NCI-H2081 (cell line): ENCODE results near the gene NRG3.
A peak's percentile ranks its signal among the peaks of the same experiment; 100 is the strongest.

ENCODE experiments used
- DNase-seq, 2 experiments: peaks; one replicate each; lab custom pipeline; 2025; lab: John Stamatoyannopoulos, UW

The NRG3 gene

DNA sequence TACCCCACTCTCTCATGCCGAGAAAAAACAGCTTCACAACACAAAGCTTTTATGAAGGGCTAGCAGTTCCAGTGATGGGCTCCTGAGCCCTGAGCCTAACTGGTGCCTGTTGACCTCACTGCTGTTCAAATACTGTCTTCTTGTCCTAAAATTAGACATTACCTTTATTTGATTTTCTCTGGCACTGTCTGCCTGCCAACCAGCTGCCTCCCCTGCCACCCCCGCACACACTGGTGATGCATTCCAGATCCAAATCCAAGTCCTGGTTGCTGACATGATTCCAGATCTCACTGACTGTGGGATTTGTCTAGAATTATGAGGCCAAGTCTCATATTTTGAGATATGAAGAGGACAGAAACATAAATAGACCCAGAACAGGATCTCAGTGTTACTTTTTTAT is 816.2 kb downstream of the NRG3 start:
- DNase-seq: no peak

DNA sequence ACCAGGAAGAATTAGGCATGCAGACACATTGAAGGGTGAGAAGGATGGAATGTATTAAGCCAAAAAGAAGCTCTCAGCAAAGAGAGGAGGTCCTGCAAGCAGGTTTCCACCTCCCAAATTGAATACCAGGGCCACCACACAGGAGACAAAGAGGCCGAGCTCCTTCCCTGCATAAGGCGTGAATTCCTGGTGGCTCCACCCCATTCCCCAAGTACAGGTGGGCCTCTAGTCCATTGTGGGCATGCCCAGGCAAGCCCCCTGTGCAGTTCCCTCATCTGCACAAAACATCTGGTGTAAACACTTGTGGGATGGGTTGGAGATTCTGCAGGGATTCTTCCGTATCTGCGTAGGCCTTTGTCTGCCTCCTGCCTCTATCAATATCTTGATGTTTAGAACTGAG is 817.5 kb downstream of the NRG3 start:
- no peak for DNase-seq

DNA sequence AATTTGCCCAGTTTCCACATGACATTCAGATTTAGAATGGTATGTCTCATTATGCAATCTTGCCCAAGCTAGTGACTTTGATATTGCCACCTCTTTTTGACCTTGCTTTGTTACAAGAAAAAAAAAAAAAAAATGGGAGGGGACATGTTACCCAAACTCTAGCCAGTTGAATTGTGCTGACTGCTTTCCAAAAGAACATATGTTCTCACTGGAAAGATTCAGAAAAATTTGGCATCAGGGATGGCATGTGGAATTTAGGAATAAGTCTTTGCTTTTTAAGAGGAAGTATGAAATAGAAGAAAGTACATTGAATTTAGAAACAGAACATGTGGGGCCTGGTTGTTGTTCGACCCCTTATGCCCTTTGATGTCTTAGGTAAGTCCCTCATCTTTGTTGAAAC is 846.8 kb downstream of the NRG3 start:
- no peak for DNase-seq

DNA sequence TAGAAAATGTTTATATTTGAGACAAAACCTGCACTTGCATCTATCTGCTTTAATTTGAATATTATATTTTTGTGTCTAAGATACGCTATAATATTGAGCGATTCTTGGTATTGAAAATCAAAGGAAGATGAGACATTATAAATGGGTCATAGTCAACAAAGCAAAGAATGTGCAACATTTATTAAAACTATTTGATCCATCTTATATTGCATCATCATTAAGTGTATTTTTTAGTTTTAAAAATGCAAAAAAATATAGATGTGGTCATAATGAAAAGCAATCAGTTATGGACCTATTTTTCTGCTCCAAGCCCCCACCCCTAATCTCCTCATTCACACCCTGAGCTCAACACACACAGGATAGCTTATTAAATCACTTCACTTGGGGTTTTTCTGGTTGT is 847.3 kb downstream of the NRG3 start:
- DNase-seq: no peak

DNA sequence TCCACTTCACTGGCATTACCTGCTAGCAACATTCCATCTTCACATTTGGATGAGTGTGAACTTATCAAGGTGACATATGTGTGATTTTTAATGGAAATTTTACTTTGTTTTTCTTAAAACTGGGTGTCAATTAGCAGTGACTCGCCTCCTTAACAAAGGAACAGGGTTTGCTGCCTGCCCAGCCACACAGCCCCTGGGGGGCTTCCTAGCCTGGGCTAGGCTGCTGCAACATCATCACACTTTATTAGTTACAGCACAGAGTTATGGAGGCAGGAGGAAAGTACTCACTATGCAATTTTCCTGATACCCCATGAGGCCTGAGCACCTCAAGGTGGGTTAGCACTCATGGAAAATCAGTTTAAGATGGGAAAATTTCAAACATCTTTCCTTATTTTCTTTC is 861.3 kb downstream of the NRG3 start:
- no peak for DNase-seq

DNA sequence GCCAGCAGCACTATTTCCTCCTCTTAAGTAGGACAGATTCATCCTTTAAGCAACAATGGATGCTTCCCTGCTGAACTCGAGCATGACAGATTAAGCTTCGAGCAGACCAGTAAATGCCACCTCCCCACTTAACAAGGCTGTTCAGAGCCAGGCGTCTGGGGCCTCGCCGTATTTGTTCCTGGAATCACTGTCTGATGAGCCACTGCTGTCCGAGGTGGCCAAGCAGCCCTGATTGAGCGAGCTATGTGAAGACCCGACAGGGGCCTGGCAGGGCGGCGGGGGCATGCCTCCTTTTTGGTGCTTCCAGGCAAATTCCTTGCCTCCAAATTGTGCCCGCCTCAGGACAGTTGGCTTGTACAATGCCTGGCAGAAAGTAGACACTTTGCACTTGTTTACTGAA is 862.6 kb downstream of the NRG3 start:
- no peak for DNase-seq

DNA sequence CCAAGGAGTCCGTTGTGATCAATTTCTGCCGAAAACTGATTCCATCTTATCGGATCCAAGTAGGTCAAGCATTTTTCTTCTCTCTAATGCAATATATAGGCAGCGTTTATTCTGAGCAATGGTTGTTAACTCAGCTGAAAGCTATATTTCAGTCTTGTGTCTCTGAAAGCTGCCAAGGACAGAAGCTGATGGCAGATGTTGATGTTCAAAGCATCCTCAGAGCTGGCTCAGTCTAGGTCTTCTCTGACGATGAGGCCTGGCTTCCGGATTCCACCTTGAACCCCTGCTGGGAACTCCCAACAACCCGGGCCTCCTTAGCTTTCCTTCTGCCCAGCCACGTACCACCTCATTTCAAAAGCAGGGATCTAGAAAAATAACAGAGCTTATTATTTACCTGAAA is 863.6 kb downstream of the NRG3 start:
- no peak for DNase-seq

DNA sequence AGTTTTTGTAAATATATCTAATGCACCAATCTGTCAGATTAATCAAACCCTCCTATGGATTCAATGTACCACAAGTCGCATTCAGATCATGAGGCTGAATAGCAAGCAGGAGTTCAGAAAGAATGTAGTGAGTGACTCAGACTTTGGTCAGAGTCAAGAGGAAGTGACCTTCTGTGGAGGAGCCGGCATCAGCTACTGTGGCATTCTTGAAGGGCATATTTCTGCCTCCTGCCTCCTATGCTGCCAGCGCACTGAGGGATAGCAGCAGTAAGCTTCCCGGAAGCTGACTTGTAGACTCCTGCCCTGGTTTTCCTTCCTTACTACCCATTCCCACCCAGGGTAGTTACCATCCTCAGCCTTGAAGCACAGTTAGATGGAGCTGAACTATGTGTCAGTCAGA is 867.5 kb downstream of the NRG3 start:
- no peak for DNase-seq

DNA sequence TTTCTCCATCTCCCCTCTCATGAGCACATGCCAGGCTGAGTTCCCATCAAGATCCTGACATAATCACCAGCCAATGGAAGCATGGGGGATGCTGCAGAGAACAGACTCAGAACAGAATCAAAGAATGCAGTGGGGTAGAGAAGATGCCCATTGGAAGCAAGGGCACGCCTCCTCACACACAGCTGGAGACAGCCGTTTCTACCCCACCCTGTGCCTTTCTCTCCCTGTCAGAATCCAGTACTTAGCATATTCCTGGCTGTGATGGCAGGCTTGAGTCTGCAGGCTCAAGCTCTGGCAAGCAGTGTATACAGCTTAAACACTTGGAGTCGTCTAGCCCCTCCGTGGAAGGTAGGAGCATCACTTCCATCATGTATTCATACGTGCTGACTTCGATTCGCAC is 867.9 kb downstream of the NRG3 start:
- no peak for DNase-seq

DNA sequence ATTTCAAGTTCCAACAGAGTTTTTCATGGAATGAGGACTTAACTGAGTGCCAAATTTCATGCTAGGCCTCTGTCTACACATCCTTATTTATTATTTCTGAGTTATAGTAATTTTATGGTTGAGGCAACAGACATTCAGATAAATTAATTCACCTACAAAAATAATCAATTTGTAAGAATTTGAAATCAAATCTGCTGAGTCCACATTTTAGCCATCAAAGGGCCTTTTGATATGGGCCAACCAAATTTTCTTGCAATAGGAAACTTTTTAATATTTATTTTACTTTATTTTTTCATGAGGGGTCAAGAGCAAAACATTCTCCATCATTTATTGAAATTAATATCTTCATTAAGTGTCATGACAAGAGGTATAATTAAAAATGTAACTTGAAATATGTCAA is 875.5 kb downstream of the NRG3 start:
- no peak for DNase-seq

DNA sequence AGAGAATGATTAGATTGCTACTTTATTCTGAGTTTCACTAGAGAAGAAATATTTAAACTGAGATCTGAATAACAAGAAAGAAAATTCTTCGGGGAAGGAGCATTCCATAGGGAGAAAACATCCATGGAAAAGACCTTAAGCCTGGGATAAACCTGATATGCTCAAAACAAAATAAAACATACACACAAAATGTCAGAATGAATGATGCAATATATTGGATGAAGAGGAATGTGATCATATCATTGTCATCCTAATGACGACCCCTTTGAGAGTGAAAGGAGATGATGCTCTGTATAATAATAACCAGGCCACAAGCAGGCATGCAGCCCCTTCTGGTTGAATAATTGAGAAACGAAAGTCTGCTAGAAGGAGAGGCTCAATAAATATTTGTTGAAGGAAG is 882.4 kb downstream of the NRG3 start:
- no peak for DNase-seq

DNA sequence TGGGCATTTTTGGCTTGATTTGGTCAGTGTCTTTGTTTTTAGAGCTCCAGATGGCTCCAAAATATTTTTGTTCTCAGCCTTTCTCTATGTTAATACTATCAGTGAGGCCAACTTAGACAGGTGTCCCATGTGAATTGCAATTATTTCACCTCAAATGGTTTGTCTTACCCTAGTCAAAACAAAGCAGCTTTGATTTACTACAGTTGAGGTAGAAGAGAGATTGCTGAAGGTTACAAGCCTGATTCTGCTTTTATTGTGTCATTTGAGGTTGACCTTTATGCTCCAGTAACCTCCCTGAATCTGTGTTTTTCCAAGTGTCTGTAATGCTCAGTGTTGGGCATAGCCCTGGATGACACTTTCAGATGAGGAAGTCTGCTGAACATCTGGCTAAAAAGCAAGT is 882.9 kb downstream of the NRG3 start:
- DNase-seq: no peak

DNA sequence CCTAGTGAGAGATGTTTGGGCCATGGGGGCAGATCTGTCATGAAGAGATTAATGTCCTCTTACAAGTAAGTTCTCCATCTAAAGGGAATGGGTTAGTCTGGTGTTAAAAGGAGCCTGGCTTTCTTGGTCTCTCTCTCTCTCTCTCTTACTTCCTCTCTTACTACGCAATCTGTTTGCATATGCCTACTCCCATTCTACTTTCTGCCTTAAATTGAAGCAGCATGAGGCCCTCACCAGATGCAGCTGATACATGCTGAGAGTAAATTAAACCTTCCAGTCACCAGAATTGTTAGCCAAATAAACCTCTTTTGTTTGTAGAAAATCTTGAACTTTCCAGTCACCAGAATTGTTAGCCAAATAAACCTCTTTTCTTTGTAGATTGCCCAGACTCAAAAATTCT is 884.1 kb downstream of the NRG3 start:
- peak; percentile 3 to 62 for DNase-seq

DNA sequence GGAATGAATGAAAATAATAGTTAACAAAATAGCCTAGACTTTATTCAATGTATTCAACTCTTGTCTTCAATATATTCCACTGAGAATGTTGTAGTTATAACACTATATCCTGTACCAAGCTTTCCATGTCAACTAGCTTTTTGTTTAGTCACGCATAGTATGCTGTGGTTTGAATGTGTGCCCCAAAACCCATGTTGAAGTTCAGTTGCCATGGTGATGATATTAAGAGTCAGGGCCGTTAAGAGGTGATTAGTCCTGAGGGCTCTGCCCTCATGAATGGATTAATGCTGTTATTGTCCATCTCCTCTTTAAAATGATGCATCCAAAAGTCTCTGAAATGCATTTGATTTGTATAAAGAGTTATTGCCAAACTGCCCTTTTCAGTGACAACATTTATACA is 887.6 kb downstream of the NRG3 start:
- no peak for DNase-seq

DNA sequence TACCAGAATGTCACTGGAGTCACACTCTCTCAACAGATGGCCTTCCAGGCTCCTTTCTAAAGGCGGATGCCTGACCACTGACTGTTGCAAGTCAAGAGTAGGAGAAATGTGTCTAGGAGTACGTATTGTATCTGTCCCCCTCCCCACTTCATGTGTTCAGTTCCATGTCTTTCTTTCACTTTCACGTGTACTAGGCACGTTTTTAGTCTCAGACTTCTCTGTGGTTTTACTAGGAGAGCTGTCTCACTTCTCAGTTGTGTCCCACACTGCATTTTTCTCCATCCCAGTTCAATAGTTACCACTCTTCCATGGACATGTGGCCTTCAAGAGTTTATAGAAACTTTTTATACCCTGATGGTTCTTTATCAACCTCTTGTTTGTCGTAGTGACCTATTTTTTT is 893.0 kb downstream of the NRG3 start:
- no peak for DNase-seq

DNA sequence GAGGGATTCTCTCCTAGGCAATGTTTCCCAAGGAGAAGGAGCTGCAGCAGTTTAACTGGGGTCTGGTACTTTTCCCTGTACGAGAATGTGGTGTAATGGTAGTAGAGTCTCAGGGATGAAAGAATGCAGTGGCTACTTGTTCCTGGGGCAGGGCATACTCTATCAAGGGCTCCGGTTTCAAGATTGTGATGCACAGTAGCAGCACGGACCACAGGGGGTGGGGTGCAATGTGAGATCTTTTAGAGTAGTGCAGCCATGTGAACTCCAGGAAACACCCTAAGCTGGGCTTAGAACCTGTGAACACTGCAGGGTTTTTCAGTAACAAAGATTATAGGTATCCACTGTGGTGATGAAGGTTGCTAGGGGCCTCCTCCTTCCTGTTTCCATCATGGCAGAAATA is 903.9 kb downstream of the NRG3 start:
- DNase-seq: no peak

DNA sequence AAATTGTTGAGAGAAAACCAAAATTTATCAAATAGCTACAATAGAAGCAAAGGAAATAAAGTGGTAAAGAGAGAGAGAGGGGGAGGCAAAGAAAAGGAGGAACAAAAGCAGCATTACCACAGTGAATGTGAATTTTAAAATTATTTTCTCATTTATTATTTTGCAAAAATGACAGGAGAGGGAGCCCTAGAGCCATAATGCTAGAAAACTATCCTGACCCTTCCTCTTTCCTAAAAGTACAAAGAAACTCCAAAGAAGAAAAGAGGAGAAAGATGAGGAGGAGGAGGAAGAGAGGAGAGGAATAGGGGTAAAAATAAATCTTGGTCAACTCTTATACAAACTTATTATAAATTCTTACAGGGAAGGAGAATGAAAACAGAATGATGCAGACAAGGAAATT is 921.5 kb downstream of the NRG3 start:
- no peak for DNase-seq

DNA sequence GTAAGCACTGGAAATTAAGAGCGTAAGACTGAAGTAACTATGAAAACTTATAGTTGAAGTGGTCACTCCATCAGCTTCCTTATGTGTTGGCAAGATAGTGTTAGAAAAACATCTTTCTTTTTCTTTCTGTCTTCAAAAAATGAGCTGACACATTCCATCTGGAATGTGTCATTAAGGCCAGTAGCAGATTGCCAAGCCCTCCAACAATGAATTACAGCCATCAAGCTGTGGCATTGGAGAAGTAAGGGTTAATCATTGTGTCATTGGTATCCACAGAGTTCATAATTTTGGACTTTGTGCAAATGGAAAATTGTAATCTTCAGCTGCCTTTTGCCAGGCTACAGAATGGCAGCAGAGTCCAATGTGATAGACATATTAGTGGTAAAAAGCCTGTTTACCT is 926.3 kb downstream of the NRG3 start:
- DNase-seq: no peak

DNA sequence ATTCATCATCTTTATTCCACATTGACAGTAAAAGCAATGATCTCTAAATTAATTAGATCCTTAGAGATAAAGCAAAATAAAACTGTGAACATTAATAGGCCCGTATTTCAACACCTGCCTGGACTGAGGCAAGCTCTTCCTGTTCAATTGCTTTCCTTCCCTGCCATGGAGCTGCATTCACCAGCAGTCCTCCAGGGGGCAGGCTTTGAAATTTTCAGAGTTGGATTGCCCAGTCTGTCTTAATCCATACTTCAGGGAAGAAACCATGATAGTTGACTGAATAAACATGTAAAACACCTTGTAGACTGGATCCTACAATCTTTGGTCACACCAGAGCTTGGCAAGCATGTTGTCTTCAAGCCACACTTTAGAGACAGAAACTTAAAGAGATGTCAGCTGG is 936.6 kb downstream of the NRG3 start:
- peak in 1 of 2 experiments; percentile 1 for DNase-seq

DNA sequence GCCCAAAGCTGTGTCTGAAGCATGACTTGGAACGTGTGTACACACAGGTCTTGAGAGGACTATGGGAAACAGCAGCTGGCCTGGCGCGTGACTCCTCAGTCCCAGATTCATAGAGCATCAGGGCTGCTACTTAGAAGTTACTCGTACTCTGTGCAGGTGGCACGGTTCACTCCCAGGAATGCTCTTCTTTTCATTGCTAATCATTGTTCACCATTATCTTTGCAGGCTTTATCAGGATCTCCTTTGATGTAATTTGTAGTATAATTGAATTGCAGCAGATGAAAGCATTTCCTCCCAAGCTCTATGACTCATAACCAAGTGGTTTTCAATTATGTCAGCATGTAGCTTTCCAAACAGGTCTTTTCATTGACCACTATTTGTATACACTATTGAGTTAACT is 938.9 kb downstream of the NRG3 start:
- DNase-seq: peak in 1 of 2 experiments; percentile 18

DNA sequence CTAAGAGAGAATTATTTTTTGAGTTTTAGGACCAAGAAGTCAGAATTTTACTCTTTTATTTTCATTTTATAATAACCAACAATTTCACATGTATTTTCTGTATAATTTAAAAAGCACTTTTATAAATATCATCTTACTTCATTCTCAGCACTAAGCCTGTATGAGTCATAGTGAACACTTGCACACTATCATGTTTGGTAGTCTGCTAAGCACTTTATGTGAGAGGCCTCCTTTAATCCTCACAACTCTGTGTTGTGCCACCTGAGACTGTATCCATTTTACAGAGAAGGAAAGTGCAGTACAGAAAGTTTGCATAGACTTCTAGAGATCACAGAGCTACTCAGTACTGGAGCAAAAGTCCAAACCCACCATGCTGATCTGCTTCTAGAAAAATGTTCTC is 939.6 kb downstream of the NRG3 start:
- DNase-seq: no peak

DNA sequence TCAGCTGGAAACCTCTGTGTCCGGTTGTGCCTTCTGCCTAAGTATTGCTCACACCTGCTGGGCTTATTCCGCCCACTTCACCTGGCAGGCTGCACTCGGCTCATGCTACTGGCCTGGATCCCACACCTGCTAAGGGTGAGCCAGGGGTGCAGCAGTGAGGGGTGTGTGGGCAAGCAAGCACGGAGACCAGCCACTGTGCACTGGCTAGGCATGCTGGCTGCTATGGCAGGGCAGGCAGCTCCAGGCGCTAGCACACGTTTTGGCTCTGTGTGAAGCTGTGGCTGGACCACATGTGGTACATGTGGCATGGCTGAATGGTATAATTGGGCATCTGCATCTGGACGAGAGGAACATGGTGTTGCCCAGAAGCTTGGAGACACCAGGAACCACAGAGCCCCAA is 940.7 kb downstream of the NRG3 start:
- no peak for DNase-seq

DNA sequence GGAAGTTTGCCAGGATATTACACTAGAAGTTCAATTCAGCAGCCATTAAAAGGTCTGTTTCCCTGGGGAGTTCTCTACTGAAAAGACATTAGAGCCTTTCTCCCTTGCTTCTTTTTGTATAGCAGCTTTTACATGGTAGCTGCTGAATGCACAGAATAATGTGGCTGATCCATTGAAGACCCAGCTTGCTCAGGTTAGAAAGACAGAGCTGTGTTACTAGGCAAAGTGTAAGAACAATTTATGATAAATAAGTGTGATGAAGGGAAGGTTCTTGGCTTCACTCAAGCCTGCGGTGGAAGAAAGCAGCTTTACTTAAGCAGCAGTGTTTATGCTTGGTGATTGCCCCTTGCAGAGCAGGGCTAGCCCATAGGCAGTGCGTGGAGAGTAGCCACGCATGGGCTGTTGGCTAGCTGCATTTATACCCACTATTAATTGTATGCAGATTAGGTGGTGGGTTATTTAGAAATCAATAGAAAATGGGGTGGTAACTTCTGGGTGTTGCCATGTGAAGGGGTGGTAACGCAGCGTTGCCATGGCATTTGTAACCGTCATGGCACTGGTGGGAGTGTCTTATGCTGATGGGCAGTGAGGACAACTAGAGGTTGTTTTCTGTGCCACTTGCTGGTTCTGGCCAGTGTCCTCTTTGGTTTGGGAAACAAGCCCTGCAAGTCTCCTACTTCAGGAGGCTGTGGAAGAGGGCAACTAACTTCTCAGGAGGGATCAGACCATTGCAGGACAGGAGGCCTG is 942.9 kb downstream of the NRG3 start:
- no peak for DNase-seq

DNA sequence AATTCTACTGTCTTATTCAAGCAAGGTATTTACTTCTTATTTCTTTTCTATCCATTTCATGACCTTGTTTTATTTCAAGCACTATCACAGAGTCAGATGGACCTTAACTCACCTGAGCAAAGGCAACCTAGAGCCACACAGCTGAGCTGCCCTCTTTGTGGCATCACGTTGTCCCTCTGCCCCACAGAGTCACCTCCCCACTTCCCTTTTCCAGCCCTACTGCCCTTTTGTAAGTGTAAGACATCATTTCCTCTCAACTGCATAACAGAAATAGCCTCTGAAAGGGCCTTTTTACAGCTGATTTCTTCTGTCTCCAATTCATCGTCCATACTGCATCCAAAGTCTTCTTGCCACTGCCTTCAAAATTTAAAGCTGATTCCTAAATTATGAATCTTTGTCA is 946.0 kb downstream of the NRG3 start:
- no peak for DNase-seq

DNA sequence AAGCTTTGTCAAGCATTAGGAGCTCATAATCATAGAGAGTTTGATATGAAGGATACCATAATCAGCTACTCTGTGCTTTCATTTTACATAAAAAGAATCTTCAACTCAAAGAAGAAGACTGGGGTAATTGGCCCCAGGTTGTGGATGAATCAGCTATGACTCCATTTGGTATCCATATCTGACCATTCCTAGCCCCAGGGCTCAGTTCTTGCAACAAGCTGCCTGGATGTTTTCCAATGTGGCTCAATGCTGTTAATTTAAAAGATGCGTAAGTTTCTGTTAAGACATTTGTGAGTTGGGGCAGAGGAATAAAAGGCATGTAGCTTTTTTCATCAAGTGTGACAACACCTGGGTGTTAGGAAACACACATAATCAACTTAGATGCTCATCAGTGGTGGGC is 951.1 kb downstream of the NRG3 start:
- DNase-seq: no peak
